GM12874 (cell line): ENCODE data around the gene EXOC2.

ENCODE experiments used
- TF ChIP-seq, protein P1 (sequence below): IDR thresholded peaks from 2 replicates; pipeline ENCODE4 v1.5.1; 2011; ENCODE audit warnings: low read depth, mild to moderate bottlenecking, control low read depth, low read length, moderate library complexity; ENCODE audit not compliant: insufficient read depth

The EXOC2 gene

DNA sequence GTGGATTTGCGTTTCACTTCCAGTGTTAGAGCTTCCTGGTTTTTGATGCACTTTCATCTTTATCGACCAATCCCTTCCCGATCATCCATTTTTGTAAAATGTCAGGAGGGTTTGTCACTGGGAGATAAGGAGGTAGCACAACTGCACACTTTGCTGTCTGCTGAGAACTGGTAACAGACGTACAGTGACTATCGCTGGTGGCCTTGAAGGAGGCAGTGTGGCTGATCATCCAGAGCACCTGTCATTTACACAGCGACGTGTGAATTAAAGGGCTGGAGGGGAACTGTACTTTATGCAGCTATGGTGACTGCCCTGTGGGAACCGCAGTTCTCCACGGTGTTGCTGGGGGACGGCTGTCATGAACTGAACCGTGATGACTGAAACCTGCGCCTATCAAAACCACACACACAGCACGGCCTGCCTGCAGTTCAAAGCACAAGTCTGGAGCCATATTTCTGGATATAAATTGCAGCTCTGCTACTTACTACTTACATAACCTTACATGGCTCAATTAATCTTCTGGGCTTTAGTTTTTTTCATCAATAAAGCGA, 86.0 kb downstream of the EXOC2 start:
- TF ChIP-seq, protein P1, sequence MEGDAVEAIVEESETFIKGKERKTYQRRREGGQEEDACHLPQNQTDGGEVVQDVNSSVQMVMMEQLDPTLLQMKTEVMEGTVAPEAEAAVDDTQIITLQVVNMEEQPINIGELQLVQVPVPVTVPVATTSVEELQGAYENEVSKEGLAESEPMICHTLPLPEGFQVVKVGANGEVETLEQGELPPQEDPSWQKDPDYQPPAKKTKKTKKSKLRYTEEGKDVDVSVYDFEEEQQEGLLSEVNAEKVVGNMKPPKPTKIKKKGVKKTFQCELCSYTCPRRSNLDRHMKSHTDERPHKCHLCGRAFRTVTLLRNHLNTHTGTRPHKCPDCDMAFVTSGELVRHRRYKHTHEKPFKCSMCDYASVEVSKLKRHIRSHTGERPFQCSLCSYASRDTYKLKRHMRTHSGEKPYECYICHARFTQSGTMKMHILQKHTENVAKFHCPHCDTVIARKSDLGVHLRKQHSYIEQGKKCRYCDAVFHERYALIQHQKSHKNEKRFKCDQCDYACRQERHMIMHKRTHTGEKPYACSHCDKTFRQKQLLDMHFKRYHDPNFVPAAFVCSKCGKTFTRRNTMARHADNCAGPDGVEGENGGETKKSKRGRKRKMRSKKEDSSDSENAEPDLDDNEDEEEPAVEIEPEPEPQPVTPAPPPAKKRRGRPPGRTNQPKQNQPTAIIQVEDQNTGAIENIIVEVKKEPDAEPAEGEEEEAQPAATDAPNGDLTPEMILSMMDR, result no peak

- TF ChIP-seq, protein P1, result no peak
Measured at GRCh38 chr6:604579-604978, 88.4 kb downstream of the EXOC2 start.

GRCh38 chr6:603265-603664, 89.7 kb downstream of the EXOC2 start:
- TF ChIP-seq, protein P1, result no peak

GRCh38 chr6:599576-600448, 93.1 kb downstream of the EXOC2 start:
- TF ChIP-seq, protein P1, result no peak

DNA sequence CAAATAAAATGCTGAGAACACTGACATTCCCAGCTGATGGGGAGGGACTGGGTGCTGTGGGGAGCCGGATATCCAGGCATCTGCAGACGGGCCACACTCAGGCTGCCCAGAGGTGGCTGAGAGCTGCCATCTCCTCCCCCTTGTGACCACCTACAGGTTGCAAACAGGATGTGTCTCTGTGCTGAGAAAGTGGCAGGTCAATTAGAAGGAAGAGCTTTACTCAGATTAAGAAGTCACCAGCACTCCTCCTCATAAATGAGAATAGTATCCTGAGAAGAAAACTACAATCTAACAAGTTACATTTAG, 99.1 kb downstream of the EXOC2 start:
- TF ChIP-seq, protein P1, result no peak

DNA sequence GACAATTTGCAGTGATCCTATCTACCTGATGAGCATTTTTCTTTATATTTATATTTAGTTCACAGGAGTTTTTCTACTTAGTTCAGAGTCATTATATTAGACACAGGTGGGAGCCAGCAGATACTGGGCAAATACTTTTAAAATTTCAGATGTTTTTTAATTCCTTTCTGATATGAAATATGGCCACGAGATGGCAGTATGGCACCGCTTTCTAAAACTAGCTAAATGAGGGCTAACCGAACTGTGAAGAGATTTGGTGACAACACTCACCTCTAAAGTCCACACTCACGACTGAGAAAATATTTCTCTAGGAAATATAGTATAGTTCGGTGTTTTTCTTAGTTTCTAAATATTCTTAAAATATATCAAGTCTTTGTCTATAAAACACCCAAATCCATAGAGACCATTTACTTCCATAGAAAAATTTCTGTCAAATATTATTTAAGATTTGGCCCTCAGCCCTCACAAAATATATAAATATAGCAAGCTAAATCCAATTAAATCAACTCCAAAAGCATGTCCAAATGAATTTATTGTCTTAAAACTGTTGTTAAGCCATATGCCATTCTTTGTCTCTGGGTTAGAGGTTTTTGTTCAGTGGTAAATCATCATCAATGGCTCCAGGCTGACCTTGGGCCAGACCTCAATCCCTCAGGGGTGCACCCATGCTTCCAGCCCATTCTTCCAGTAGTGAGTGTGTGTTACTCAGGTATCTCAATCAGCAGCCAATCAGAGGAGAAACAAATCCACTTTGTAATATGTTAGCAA, 99.6 kb downstream of the EXOC2 start:
- TF ChIP-seq, protein P1, result no peak

- TF ChIP-seq, protein P1, result no peak
Measured at GRCh38 chr6:589090-589489, 103.8 kb downstream of the EXOC2 start.
